HG02763 (cell line): ENCODE data around the gene RAET1G.
"Not testable (repeated sequence)": the region's sequence is repeated elsewhere in the genome, so short reads cannot be mapped to it uniquely, and the experiment has no call there.

Experiments
- ATAC-seq: cut with Tn5 transposase; IDR thresholded peaks from one replicate; pipeline ENCODE4 v1.9.1; 2021; ENCODE audit warnings: mild to moderate bottlenecking, moderate library complexity; ENCODE audit not compliant: unreplicated experiment

RAET1G gene

DNA sequence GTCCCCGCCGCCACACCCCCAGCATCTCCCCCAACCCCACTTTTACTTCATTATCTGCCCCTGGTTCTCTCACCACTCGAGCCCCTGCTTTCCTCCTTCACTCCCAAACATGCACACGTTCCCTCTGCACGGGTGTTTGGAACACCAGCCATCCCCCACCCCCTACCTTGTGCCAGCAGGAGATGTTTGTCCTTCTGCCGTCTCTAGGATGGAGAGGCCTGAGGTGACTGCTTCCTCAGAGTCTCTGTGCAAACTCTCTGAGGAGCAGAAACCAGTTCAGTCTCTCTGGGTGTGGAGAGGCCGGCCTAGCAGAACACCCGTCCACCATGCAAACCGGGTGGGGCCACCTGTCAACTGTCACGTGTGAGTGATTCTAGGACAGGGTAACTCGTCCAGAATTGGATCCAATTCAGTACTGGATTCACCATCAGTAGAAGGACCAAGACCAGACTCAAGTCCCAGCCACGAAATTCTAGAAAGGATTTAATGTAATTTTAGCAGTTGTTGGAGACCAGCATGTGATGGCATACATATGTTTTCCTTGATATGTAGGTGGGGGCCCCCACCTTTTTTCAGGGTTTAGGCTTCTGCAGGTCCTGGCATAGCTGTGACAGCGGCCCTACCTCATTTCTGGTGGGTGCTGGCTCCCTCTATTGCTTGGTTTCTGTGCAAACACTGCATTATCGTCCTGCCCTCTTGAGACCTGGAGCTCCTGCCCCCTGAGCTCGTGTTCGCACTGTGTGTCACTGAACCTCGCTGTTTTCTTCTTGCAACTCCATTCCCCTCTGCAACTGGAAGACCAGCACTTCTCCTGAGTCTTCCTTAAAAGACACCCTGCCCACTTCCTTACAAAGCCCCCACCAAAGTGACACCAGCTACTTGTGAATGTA lies 24.8 kb downstream of the RAET1G start, which contains the start of gene RAET1E:
TSS of gene RAET1E (minus strand) at position 259 of the 890 bp plus-strand sequence. CDS start 7,212 bp downstream, outside the sequence.
- no peak for ATAC-seq

DNA sequence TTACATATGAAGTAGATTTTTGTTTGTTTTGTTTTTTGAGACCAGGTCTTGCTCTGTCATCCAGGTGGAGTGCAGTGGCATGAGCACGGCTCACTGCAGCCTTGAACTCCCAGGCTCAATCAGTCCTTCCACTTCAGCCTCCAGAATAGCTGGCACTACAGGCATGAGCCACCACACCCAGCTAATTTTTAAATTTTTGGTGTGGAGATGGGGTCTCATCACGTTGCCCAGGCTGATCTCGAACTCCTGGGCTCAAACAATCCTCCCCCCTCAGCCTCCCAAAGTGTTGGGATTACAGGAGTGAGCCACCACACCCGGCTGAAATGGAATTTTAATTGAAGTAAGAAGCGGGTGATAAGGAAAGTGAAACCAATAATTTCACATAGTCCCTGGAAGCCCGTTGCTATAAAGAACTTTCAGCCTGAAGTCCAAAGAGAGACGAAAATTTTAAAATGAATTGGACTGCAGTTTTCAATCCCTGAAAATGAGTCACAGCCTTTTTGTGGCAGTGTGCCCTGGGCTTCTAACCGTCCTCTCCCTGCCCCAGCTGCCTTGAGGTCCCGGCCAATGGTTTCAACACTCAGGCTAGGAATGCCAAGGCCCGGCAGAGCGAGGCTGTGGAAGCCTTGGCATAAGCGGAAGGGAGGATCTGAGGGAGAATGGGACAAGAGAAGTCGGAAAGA lies 25.8 kb downstream of the RAET1G start:
- no peak for ATAC-seq

- ATAC-seq, result no peak
Measured at GRCh38 chr6:149896491-149896890, 26.4 kb downstream of the RAET1G start.

DNA sequence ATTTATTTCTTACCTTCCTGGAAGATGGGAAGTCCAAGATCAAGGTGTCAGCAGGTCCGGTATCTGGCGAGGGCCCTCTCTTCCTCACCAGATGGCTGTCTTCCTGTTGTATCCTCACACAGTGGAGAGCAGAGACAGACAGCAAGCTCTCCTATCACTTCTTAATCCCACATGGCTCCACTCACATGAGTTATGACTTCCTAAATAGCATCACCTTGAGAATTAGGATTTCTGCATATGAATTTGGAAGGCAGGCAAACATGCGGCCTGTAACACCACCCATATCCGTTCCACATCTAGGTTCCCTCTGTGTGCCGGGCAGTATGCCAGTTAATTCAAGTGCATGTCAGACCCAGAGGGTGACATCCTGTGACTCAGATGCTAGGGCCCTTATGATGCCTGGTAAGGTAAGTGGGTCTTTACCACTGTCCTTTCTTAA lies 27.1 kb downstream of the RAET1G start:
- ATAC-seq, result no peak

DNA sequence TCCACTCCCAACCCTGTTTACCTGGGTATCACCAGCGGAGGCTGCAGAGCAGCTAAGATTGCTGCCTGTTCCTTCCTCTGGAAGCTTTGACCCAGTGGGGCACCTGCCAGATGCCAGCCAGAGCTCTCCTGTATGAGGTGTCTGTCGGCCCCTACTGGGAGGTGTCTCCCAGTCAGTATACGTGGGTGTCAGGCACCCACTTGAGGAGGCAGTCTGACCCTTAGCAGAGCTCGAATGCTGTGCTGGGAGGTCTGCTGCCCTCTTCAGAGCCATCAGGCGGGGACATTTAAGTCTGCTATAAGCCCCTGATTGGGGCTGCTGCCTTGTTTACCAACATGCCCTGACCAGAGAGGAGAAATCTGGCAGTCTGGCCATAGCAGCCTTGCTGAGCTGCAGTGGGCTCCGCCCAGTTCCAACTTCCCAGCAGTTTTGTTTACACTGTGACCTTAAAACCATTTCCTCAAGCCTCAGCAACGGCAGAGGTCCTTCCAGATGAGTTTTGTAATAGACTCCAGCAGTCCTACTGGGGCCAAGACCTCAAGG lies 27.8 kb downstream of the RAET1G start:
- no peak for ATAC-seq

- not testable (repeated sequence) for ATAC-seq
Measured at GRCh38 chr6:149891864-149892263, 31.1 kb downstream of the RAET1G start.

DNA sequence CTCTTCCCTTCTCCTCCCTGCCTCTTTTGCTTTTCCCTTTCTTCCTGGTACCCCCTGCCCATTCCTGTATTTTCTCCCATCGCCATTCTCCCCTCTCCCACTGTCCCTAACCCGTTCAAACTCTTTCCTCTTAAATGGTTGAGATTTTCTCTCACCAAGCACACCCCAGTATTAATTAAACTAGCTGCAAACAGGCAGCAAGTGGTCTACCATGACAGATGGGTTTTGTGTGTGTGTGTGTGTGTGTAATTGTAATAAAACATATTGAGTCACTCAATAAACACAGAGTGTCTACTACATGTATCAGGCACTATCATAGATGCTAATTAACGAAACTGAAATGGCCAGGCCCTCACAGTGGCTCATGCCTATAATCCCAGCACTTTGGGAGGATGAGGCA lies 31.7 kb downstream of the RAET1G start:
- ATAC-seq, result no peak

DNA sequence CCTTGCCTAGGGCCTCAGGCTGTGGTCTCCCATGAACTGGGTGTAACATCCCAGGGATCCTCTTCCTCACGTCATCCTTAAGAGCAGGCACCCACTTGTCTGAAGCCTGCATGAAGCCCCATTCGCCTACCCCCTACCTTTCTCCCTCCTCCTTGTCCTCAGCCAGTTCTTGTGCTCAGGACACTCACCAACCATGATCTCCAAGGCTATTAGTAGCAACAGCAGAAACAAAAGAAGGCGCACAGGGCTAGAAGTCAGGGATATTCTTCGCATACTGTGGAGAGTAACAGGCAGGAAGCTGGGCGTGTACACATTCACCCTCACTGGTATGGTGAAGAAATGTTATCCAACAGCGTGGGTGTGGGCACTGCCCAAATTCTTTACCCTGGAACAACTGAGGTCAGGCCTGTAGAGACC lies 32.3 kb downstream of the RAET1G start:
- ATAC-seq, result no peak

DNA sequence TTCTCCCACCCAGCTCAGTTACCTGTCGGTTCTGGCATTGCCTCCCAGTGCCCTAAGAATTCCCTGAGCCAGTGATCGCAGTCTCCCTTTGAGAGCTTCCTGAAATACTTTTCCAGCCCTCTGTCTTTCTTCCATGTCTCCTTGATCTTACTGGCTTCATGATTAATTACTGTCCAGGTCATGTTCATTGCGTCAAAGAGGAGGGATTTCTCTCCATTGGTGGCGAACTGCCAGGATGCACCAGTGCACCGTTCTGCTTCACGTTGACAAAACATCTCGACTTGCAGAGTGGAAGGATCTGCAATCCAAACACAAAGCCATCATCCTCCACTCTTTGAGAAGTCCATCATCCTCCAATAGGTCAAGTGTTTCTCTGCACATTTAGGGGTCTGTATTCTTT lies 33.6 kb downstream of the RAET1G start:
- no peak for ATAC-seq

DNA sequence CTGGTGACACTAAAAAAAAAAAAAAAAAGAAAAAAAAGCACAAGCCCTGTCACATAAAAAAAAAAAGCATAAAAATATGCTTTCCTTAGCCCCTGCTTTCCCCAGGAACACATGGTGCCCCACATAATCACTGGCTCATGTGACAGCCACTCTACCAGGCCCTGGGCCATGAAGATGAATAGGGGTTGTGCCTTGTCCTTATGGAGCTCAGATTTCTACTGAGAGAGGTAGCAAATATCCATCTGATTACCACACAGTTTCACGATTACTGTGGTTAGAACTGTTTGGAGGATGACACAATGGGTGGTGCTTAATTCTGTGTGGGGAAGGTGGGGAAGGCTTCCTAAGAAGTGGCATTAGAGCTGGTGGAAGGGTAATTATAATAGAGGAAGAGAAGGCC lies 34.3 kb downstream of the RAET1G start:
- ATAC-seq, result no peak

- ATAC-seq, result no peak
Measured at GRCh38 chr6:149888093-149888492, 34.8 kb downstream of the RAET1G start.

GRCh38 chr6:149887343-149887742 lies 35.6 kb downstream of the RAET1G start:
- ATAC-seq, result no peak

DNA sequence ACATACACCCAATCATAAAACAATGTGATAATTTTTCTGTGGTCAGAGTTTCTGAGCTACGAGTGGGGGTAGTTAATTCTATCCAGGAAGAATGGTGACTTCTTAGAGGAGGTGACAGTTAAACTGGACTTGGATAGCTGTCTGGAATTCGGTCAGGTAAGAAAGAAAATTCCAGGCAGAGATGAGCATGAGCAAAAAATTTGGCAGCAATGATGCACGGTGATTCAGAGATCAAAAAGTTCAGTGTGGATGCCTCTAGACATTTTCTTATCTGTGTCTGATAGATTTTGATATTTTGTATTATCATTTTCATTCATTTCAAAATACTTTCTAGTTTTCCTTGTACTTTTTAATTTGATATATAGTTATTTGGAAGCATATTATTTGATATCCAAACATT lies 37.0 kb downstream of the RAET1G start:
- ATAC-seq, result no peak

DNA sequence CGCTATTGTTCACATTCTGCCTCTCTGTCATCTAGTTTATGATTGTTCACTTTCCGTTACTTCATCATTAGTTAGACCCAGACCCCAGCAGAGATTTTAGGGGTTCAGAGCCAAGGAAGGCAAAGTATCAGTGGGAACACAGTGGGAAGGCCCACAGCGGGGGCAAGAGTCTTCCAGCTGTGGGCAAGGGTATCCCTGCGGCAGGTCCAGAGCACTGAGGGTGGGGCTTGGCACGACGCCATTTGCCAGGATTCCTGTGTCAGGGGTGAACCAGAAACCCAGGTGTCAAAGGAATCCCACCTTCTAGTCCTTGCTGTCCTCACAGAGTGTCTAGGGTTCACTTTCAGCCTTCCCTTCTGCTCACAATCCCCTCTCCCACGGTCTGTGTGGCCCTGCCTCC lies 38.3 kb downstream of the RAET1G start:
- ATAC-seq, result no peak

DNA sequence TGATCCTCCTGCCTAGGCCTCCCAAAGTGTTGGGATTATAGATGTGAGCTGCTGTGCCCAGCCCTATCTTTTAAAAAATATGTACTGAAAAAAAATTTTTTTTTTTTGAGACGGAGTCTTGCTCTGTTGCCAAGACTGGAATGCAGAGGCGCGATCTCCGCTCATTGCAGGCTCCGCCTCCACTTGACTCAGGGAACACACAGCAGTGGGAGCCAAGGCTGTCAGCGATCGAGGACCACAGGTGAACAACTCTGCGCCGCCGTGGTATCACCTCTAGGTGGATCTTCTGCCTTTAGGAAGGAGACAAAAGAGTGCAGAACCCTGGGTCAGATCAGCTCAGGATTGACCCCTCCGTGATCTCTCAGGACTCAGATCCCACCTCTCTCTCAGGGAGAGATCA lies 38.7 kb downstream of the RAET1G start:
- no peak for ATAC-seq

DNA sequence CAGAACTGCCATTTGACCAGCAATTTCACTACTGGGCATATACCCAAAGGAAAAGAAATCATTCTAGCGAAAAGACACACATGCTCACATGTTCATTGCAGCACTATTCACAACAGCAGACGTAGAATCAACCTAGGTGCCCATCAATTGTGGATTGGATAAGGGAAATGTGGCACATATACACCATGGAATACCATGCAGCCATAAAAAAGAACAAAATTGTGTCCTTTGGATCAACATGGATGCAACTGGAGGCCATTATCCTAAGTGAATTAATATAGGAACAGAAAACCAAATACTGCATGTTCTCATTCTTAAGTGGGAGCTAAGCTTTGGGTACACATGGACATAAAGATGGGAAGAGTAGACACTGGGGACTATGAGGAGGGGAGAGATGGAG lies 41.1 kb downstream of the RAET1G start:
- ATAC-seq, result no peak

GRCh38 chr6:149881066-149881766 lies 41.7 kb downstream of the RAET1G start:
- ATAC-seq, result no peak

DNA sequence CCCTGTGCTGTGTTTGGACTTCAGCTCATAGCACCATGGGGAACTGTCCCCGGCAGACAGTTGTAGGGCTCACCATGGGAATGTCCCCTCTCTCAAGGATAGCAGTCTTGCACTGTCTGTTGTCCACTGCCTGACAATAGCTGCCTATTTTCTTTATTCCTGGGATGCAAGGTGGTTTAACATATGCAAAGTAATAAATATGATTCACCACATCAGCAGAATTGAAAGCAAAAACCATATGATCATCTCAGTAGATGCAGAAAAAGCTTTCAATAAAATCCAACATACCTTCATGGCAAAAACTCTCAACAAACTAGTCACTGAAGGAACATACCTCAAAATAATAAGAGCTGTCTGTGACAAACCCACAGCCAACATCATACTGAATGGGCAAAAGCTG lies 45.3 kb downstream of the RAET1G start:
- ATAC-seq, result no peak

- no peak for ATAC-seq
Measured at GRCh38 chr6:149876241-149876933, 46.5 kb downstream of the RAET1G start.

DNA sequence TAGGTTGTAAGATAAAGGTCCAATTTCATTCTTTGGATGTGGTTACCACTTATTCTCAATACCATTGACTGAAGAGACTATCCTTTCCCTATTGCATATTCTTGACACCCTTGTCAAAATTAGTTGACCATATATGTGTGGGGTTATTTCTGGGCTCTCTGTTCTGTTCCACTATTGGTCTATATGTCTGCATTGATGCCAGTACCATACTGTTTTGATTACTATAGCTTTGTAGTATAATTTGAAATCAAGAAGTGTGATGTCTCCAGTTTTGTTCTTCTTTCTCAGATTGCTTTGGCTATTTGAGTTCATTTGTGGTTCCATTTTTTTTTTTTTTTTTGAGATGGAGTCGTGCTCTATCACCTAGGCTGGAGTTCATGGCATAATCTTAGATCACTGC lies 50.7 kb downstream of the RAET1G start:
- no peak for ATAC-seq

DNA sequence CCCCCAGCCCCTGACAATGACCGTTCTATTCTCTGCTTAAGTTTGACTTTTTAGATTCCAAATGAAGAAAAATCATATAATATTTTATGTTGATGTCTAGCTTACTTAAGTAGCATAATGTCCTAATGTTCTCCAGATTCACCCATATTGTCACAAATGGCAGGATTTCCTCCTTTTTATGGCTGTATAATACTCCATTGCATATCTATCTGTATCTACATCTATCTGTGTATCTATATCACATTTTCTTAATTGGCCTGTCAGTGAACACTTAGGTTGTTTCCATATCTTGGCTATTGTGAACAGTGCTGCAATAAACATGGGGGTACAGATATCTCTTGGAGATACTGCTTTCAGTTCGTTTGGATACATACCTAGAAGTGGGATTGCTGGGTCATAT lies 51.7 kb downstream of the RAET1G start:
- ATAC-seq, result no peak
